NCI-H2081 (cell line): ENCODE measurements around the gene SLC48A1.

ENCODE experiments used
- DNase-seq, 2 experiments: peaks; one replicate each; lab custom pipeline; 2025; lab: John Stamatoyannopoulos, UW

SLC48A1 gene

DNA sequence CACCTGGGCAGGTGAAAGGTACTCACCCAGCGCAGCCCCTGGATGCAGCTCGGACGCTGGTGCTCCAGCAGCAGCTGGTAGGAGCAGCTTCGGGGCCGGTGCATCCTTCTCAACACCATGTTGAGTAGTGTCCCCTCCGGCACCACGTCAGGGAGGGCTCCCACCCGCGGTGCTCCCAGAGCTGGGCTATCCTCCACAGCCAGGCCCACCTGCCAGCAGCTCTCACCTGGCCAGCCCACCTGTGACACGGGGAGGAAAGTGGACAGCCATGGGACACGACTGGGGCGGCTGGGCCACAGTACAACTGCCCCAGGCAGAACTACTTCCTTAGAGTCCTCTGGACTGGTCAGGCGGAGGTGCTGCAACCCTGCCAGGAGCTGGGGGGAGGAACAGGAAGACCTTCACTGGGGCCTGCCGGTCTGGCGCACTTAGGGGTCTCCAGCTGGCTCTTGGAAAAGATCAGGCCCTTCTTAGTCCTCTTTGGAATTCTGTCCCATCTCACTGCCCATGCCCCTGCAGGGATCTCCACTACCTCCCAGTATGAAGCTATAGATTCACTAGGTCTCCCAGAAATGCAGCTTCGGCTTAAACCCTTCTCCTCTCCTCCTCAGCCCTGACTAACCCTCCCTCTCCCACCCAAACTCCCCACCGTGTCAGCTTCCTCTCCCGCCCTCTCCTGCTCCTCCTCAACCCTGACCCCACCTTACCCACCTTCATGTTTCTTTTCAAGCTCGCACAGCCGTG is 15.0 kb upstream of the SLC48A1 start:
- no peak for DNase-seq

DNA sequence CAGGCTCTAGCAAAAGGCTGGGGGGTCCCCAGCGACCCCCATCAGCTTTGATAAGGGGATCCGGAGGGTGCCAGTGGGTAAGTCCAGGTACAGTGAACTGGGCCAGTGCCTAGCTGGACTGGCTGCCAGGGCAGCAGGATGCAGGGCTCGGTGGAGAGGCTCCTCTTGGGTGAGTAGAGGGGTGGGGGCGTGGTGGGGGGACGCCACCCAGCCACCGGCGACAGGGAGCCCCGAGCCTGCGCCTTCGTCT is 14.5 kb upstream of the SLC48A1 start:
- no peak for DNase-seq

DNA sequence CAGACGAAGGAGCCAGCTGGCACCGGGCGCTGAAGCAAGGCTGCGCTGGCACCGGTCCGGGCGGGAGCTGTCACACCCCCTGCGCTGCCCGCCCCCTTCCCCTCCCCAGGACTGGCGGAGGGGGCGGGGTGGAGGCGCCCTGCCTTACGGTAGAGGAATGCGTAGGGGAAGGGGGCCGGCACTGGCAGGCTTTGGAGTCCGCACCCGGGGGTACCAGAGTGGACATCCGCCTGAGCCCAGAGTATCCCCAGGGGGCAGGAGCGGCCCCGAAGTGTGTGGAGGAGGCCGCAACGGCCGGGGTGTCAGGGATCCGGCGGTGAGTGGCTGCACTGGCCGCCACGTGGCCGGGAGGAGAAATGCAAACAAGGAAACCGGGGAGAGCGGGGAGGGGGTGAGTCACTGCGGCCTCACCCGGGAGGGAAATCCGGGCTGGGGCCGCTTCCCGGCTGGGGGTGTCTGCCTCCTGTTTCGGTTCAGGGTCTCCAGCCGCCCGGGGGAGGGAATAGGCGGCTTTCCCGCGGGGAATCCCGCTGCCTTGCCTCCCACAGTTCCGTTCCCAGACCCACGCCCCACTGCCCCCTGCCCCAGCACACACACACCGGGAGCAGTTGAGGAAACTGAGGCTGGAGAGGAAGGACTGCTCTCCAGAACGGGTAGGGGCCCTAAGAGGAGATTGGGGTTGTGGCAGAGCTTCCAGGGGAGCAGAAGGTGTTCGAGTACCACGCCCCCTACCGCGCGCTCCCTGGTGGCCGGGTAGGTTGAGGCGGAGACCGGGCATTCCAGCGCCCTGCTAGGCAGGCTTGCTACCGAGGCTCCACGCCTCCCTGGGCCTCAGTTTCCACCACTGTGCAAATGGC is 14.0 kb upstream of the SLC48A1 start, which contains the start of gene RAPGEF3:
TSS of gene RAPGEF3 (minus strand) at position 47 of the 857 bp plus-strand sequence. CDS start 324 bp downstream, outside the sequence.
- DNase-seq = peak; percentile 64 to 70

DNA sequence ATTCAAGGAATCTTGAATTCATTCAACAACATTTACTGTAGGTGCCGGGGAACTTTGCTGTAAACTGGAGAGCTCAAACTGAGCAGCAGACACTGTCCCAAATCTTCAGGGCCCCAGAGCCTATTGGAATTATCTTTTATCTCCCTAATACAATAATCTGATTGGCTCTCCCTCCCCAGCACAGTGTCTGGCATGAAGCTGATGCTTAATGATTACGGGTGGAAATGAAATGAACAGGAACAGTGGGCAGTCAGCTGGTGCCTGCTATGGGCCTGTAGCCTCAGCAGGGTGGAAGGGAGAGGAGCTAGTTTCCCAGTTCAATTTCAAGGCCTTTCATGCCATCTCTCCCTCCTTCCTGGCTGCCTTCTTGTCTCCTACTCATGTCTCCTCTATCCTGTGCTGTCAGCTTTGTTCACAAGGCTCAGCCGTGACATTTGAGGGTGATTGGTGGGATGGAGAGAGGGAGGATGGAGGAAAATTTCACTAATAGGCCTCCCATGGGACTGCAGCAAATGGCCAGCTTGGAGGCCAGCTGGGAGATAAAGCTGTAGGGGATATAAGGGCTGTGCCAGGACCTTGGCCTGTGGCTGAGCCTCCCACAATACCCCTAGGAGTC is 10.1 kb upstream of the SLC48A1 start:
- no peak for DNase-seq

DNA sequence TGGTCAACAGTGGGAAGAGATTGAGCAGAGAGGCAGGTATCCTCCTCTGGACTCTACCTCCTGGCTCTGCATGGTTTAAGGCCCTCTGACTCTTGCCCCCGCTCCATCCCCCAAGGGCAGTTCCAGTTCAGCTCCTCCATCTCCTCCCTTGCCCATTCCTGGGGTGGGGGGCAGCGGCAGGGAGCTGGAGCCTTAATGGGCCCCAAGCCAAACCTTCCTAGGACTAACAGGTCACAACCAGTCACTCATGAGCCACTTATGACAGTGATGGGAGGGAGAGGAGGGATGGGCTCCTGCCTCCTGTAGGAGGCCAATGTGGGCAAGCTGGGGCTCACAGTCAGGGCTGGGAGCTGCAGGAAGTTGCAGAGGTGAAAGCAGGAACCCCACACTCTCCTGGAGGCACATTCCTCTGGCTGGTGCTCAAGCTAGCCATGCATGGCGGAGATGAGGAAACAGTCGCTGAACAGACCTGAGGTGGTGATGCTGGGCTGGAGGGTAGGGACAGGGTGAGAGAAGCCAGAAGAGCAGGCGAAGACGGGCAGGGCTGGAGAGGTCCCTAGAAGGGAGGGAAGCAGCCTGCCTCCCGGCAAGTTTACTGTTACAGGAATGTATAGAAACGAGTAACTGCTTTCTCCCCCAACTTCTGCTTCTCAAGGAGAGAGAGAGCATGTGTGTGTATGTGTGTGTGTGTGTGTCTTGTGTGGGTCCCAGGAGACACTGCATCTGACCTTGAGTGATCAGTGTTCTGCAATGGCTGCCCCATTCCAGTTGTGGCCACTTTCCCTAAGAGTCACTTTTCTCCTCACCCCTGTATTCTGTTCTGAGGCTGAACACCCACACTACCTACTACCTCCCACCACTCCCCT is 9.3 kb upstream of the SLC48A1 start:
- DNase-seq = no peak

DNA sequence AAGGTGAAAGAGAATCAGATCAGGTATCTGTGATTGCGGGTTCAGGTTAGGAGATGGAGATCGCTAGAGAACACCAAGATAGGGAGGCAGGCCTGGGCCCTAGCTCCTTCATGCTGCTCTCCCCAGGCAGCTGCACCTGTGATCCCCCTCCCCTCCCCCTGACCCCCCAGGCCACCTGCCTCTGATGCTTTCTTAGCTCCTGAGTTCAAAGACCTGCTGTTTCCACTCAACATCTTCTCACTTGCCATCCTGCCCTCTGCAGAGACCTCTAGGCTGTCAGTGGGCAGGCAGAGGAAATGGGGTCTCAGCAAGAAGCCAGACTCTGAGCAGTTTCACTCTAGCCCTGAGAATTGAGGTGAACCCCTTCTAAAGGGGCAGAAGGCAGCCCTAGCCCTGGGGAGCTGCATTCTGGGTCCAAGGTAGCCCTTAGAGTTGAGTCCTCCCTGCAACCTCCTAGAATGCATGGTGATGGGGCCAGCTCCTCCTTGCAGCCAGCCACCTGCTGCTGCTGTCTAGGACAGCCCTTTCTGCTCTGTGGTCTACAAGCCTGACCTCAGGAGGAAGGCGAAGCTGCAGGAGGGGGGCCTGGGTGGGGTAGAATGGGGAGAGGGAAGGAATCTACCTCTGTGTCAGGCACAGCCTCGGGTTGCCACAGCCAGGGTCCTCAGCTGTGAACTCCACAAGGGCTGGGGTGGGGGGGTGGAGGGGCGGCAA is 6.4 kb upstream of the SLC48A1 start:
- no peak for DNase-seq

DNA sequence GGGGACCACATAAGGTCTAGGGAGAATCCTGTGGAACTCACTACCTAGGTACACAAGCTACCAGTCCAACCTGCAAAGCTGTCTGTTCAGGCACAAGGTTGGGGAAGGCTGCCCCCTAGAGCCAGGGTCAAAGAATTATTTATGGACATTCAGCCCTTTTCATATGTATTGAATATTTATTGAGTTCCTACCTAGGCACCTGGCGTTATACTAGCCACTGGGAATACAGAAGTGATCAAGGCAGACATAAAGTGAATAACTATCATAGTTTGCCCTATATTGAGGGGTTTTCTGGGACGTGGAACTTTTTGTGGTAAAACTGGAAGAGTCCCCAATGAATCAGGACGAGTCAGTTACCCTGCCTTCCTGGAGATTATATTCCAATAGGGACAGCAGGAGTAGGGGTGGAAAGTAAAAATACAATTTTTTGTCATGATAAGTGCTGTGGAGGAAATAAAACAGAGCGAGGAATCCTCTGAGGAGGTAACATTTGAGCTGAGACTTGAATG is 5.8 kb upstream of the SLC48A1 start:
- peak; percentile 39 to 62 for DNase-seq

DNA sequence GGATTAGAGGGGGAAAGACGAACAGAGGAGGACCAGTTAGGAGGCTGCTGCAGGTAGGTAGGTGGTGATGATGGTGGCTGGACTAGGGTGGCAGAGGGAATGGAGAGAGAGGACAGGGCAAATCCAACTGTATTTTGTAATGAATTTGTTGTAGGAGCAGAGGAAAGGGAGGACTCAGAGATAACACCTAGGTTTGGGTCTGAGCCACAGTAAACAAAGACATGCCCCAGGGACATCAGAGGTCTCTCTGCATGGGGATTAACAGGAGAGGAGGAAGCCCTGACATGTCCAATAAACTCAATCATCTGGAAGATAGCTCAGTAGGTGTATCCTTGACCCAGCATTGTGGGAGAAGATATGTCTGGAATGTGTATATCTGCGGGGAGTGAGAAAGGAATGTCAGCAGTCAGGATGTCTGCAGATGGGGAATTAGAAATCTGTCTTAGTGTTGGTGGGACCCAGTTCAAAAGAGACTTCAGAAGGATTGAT is 4.7 kb upstream of the SLC48A1 start:
- no peak for DNase-seq

DNA sequence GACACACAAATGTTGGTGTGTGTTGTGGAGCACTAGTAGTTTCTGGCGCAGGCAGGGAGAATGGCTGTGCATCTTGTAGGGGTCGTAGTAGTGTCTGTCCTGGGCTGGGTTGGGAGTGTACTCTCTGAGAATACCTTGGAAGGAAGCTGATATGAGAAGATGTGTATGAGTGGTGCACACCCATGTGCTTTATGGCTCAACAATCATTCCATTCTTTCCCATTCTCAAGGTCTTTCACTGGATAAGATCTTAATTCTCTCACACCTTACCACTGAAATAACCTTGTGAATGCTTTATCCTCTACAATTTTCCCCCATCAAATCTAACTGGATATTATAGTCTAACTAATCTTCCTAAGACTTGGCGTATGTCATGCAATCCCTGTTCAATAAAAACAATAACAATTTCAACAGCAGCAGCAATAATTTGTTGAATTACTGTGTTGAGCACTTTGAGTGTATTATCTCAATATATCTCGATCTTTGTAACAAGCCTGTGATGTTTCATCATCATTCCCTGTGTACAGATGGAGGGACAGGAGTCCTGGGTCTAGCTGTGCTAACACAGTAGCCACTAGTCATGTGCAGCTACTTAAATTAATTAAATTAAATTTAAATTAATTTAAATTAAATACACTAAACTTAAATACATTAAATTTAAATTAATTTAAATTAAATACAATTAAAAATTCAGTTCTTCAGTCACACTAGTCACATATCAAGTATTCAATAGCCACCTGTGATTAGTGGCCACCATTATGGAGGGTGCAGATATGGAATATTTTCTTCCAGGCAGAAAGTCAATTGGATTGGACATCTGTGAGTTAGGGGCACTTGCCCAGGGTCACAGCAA is 3.6 kb upstream of the SLC48A1 start:
- no peak for DNase-seq

DNA sequence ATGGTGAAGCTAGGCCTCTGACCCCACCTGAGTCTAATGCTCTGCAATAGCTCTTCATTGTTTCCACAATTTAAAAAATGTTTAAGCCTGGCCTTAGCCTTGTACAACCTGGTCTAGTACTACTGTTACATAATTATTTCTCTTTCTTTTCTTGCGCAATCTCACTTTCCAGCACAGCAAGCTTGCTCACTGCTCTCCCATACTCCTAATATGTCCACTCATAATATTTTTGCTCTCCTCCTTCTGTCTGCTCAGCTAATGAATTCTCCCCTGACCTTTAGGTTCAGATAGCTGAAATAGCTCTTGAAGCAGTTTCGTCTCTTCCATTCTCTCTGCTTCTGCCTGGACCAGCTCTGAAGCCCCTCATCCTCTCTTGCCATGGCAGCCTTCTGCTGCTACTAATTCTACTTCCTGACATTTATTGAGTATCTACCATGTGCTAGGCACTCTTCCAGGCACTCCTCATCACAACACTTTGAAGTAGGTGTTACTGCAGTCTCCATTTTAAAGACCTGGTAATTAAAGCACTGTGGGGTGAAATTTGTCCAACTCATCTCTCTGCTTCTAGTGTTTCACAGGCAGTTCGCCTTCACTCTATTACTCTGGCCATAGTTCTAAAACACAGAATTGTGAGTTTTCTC is 2.8 kb upstream of the SLC48A1 start:
- no peak for DNase-seq

DNA sequence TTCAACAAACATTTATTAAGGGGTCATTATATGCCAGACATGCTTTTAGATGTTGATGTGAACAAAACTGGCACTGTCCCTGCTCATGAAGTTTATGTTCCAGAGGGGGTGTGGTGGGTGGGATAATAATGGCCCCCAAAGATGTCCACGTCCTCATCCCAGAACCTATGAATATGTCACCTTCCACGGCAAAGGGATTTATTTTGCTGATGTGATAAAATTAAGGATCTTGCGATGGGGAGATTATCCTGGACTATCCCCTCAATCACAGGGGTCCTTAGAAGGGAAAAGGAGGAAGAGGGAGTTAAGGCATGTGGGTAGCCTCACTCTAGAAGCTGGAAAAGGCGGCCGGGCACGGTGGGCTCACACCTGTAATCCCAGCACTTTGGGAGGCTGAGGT is 1.7 kb upstream of the SLC48A1 start:
- DNase-seq = no peak

DNA sequence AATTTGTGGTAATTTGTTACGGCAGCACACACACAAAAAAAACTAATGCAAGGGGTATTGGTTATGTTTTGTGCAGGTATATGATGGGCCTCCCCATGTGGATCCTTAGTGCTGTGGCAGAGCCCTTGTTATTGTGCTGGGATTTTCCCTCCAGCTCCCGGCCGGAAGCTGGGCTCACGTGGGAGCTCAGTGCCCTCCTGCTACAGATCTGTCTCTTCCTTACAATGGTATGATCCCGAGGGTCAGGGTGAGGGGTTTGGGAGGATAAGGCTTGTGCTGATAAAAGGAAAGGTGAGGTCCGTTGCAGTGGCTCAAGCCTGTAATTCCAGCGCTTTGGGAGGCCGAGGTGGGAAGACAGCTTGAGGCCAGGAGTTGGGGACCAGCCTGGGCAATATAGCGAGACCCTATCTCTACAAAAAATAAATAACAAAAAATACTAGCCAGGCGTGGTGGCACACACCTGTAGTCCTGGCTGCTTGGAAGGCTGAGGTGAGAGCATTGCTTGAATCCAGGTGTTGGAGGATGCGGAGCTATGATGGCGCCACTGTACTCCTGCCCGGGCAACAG is 861 bp upstream of the SLC48A1 start:
- DNase-seq = no peak

DNA sequence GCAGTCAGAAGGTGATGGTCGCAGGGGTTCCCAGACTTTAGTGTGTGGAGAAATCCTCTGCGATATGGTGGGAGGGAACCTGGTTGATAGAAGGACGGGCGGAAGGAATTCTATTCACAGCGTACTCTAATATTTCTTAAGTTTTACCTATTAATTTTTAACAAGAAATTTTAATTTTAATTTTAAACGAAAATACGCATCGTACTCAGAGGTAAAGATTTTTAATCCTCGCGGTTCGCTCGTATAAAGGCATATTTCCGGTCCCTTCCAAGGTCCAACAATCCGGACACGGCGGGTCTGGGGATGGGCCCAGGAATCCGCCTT is 338 bp upstream of the SLC48A1 start:
- DNase-seq = no peak

DNA sequence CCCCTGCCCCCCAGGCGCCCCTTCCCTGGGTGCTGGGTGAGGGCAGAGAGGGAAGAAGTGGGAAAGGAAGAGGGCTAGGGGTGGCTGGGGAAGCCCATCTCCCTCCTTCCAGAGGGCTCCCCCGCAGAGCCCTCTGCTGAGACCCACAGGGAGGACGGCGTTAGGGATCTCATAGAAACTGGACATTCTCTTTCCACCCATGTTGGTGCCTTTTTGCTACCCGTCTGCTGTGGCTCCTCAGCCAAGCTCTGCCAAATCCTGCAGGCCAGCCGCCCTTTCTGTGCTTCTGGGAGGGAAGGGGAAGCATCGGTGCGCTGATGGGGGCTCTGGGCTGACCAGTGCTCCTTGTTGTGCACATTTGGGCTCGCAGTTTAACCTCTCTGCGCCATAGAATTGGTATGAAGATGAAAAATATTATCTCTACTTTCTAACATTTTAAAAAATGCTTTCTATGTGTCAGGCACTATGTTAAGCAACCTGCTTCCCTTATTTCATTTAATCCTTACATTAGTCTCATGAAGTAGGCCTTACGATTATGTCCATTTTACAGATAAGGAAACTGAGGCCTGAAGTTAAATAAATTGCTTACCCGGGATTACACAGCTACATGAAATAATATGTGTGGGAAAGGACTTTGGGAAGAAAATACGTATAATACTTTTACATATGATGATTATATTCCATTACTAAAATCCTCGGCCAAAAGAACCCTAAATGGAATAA is 981 bp downstream of the SLC48A1 start:
- no peak for DNase-seq

DNA sequence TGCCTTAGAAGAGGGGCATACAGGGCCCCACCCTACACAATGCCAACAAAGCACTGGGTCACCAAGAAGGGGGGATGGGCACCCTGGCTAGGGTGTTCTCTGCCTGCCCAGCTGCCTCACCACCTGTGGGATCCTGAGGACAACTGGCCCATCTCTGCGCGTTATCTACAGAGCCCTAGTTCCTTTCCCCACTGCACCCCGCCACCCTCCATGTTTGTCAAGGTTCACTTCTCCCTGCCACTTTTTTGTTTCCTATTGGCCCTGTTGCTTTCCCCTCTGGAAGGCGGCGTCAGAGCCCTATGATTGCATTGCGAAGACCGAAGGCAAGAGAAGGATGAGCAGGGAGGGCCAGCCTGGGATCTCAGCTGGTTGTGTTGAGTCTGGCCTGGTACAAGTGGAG is 1.6 kb downstream of the SLC48A1 start:
- no peak for DNase-seq

DNA sequence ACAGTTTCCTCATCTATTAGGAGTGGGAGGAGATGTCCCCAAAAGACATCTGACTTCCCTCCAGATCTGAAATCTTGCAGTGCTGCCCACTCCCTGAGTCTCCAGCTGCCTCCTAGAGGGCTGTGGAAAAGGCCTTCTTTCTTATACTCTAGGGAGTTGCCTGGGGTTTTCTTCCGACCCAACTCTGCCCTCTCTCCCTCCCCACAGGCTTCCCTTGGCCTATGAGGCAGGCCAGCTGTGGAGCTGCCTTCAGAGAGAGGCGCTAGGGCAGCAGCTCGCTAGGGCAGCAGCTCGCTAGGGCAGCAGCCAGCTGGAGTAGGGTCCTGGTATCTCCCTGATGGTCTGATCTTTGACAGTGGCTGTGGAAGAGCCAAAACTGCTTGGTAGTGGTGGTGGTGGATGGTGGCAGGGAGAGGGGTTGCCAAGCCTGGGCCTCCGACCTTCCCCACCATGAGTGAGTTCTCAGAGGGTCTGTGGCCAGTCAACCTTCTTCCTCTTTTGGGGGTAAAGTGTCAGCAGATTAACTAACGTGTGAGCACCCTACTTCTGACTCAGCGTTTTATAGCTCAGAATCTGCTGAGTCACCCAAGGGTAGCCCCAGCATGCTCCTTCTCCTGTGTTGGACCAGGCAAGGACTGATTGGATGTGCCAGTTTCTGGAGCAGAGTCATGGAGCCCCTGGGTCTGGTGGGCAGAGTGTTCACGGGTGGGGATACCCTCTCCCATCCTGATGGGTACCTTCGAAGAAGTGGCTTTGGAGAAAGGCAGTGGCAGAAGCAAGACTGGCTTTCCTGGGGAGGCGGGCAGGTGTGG is 2.3 kb downstream of the SLC48A1 start:
- DNase-seq = no peak

DNA sequence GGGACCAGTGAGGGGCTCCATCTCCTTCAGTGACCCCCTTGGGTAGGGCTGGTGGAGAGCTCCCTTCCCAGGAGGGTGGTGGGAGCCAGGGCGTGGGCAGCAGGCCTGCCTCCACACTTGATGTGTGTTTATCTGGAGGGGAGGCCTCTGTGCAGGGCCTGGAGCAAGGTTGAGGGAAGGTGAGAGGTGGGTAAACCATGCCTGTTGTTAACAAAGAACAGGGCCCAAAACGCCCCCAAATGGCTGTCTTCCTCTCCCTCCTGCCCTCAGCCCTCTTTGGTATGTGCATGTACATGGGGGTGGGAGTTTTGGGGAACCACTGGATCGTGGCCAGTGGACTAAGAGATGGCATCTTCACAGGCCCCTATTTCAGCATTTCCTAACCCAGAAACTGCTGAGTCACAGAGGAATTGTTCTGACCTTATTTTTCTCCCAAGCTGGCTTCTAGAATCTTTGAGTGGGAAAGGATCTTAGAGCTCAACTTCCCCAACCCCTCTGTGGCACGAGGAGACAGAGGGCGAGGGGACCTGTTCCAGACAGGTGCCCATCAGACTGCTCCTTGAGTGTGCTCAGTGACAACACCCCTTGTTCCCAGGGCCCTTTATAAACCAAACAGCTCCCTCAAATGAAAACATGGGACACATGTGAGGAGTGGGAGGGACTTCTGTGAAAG is 3.6 kb downstream of the SLC48A1 start:
- no peak for DNase-seq
